ENCODE results near the gene PRND. TPM values are rescaled to one million over a fixed set of nuclear protein-coding genes. Genes with fewer than 3 reads are reported as not detected.

Gene PRND
- total RNA-seq, 1 experiment from 2014 or later: 0.04 TPM

GRCh38 chr20:4749326-4749725 lies 27.6 kb downstream of the PRND start:
- Mint-ChIP-seq H3K27me3 (ENCODE audit: low read depth) (peaks cover 18% of the 10 kb centered on the region), H3K4me3 (no peak overlapping the region), H3K9me3 (peaks cover 10 to 16% of the 10 kb centered on the region in 2 experiments), H3K36me3 (ENCODE audit: insufficient read depth in 1 of 3, low read depth in 3 of 3) (peaks cover 11 to 13% (median 13%) of the 10 kb centered on the region in 3 experiments), H3K4me1 (peaks cover 12 to 23% of the 10 kb centered on the region in 2 experiments), H3K27ac (peak overlapping the region in 1 of 3 experiments; percentile 38; a peak in 2 of 7 replicates)
- Histone ChIP-seq H3K9me3 (ENCODE audit: control insufficient read depth, low read depth, low read length) (no peaks in the 10 kb centered on the region), H2BK20ac (ENCODE audit: low read depth, low read length, poor library complexity, severe bottlenecking) (no peak overlapping the region), H2BK120ac (ENCODE audit: low read depth, low read length, poor library complexity, severe bottlenecking) (no peak overlapping the region), H3K9ac (ENCODE audit: extremely low read depth, insufficient read length, low read length) (no peak overlapping the region), H3K4me2 (ENCODE audit: insufficient read depth, insufficient read length, low read length) (no peak overlapping the region), H3K23ac (ENCODE audit: insufficient read length, low read depth, low read length) (no peak overlapping the region), H3K4me1 (ENCODE audit: insufficient read depth, low read length) (peaks cover 3% of the 10 kb centered on the region; the same call in 1 of the 2 replicates), H2BK5ac (ENCODE audit: insufficient read length, low read length) (no peak overlapping the region), H3K14ac (ENCODE audit: insufficient read depth, low read length) (no peak overlapping the region), H3K27me3 (ENCODE audit: insufficient read depth, low read length) (no peaks in the 10 kb centered on the region), H3K56ac (ENCODE audit: insufficient read length, low read depth, low read length) (no peak overlapping the region), H3K79me2 (ENCODE audit: insufficient read depth, low read length) (no peaks in the 10 kb centered on the region), H2AFZ (ENCODE audit: low read length) (no peak overlapping the region), H3K4ac (ENCODE audit: low read depth, low read length) (no peak overlapping the region), H2BK12ac (ENCODE audit: insufficient read length, low read depth, low read length) (no peak overlapping the region), H2AK5ac (ENCODE audit: insufficient read length, low read length) (no peak overlapping the region), H2BK15ac (ENCODE audit: low read depth, low read length) (no peak overlapping the region), H3T11ph (ENCODE audit: low read length) (no peak overlapping the region), H3K18ac (ENCODE audit: insufficient read length, low read depth, low read length) (no peak overlapping the region), H3K27ac (ENCODE audit: insufficient read length, low read depth, low read length) (no peak overlapping the region), H3K79me1 (ENCODE audit: insufficient read depth, low read depth, low read length, poor library complexity, severe bottlenecking) (no peaks in the 10 kb centered on the region), H4K5ac (ENCODE audit: insufficient read length, low read depth, low read length) (no peak overlapping the region), H3K23me2 (ENCODE audit: insufficient read length, low read depth, low read length, poor library complexity, severe bottlenecking) (no peaks in the 10 kb centered on the region), H4K20me1 (ENCODE audit: control insufficient read depth, insufficient read depth, insufficient read length) (no peaks in the 10 kb centered on the region), H4K8ac (replicated peaks; ENCODE audit: insufficient read length, low read depth, low read length) (no peak overlapping the region), H4K91ac (ENCODE audit: insufficient read length, low read depth, low read length) (no peak overlapping the region)
- DNase-seq: no peak
- no peak for TF ChIP-seq CTCF (conservative IDR thresholded peaks at IDR 0.05)
- WGBS (ENCODE audit: extremely low coverage, insufficient read length, low lambda C conversion rate): no CpG with 5 or more reads among the region's 4 CpGs
